Measurements from ENCODE around the gene RAB10. TPM values are rescaled to one million over a fixed set of nuclear protein-coding genes. Genes with fewer than 3 reads are reported as not detected.

The RAB10 gene
- total RNA-seq, 2 donors from 2014 or later: 115 to 121 TPM

DNA sequence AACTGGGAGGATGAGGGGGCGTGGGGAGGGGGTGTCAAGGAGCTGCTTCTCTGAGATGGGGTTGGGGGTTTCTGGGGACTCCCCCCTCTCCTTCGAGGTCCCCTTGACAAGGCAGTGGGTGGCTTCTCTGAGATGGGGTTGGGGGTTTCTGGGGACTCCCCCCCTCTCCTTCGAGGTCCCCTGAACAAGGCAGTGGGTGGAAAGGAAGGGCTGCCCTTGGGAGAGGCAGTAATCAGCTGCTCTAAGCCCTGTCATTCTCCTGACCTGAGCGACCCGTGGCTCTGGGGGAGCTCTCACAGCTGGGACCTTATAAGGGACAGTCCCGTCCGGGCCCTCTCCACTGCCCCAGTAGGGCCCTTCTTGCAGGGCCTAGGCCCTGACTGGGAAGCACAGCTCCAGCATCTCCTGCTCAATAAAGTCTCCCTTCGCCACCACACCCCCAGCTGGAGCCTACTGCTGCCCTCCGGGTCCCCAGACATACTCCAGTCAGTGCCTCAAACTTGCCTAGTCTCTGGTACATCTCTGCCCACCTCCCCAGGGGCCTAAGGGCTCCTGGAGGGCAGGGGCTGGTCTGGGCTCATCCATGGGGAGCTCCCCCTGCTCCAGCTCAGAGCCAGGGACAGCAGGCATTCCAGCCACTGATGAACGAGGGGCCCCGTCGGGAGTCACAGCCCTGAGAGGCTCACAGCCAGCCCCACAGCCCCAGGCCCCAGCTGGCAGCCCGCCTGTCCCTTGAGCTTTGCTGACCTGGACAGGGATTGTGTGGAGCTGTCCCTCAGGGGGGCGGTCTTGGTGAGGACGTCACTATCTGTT is 141.8 kb downstream of the RAB10 start:
- Mint-ChIP-seq H3K27ac (no peak overlapping the region), H3K4me3 (no peak overlapping the region), H3K4me1 (peaks cover 9% of the 10 kb centered on the region), H3K27me3 (ENCODE audit: insufficient read depth) (peaks cover 52% of the 10 kb centered on the region), H3K9me3 (peaks cover 2% of the 10 kb centered on the region), H3K36me3 (ENCODE audit: low read depth) (no peaks in the 10 kb centered on the region)
- Histone ChIP-seq H3K27me3 (ENCODE audit: control insufficient read depth, insufficient read depth, low read length, poor library complexity, severe bottlenecking) (peaks cover 23% of the 10 kb centered on the region), H3K9me3 (ENCODE audit: control insufficient read depth, low read length) (no peaks in the 10 kb centered on the region), H3K27ac (ENCODE audit: low read depth, low read length) (peak overlapping the region; percentile 78), H3K36me3 (ENCODE audit: control insufficient read depth, insufficient read depth, low read length) (no peaks in the 10 kb centered on the region), H3K4me3 (ENCODE audit: low read length) (no peak overlapping the region), H3K9ac (ENCODE audit: extremely low read depth, low read length, poor library complexity, severe bottlenecking) (no peak overlapping the region), H3K4me1 (ENCODE audit: control insufficient read depth, insufficient read depth, low read length) (no peaks in the 10 kb centered on the region)
- TF ChIP-seq, protein P1, sequence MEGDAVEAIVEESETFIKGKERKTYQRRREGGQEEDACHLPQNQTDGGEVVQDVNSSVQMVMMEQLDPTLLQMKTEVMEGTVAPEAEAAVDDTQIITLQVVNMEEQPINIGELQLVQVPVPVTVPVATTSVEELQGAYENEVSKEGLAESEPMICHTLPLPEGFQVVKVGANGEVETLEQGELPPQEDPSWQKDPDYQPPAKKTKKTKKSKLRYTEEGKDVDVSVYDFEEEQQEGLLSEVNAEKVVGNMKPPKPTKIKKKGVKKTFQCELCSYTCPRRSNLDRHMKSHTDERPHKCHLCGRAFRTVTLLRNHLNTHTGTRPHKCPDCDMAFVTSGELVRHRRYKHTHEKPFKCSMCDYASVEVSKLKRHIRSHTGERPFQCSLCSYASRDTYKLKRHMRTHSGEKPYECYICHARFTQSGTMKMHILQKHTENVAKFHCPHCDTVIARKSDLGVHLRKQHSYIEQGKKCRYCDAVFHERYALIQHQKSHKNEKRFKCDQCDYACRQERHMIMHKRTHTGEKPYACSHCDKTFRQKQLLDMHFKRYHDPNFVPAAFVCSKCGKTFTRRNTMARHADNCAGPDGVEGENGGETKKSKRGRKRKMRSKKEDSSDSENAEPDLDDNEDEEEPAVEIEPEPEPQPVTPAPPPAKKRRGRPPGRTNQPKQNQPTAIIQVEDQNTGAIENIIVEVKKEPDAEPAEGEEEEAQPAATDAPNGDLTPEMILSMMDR (conservative IDR thresholded peaks at IDR 0.05): no peak
- peak; percentile 56 for DNase-seq
- WGBS, 2 experiments (ENCODE audit: insufficient coverage in 1 of 2, insufficient read length in 1 of 2): 80 to 97% methylated on average over 6 to 14 of the region's 15 CpGs

DNA sequence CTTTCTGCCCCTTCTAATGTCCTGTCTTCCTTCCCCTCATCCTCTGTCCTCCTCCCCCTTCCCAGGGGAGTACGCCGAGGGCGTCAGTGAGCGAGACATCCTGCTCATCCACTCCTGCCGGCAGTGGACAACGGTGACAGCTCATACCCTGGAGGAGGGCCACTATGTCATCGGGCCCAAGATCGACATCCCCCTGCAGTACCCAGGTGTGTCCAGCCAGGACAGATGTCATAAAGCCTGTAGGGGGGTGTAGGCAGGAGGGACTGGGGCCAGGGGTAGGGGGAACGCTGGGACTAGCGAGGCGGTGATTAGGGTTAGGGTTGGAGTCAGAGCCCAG is 142.4 kb downstream of the RAB10 start:
- Histone ChIP-seq H3K27ac (ENCODE audit: low read depth, low read length) (peak overlapping the region; percentile 78), H3K36me3 (ENCODE audit: control insufficient read depth, insufficient read depth, low read length) (no peaks in the 10 kb centered on the region), H3K9ac (ENCODE audit: extremely low read depth, low read length, poor library complexity, severe bottlenecking) (no peak overlapping the region), H3K4me1 (ENCODE audit: control insufficient read depth, insufficient read depth, low read length) (no peaks in the 10 kb centered on the region), H3K9me3 (ENCODE audit: control insufficient read depth, low read length) (no peaks in the 10 kb centered on the region), H3K4me3 (ENCODE audit: low read length) (no peak overlapping the region), H3K27me3 (ENCODE audit: control insufficient read depth, insufficient read depth, low read length, poor library complexity, severe bottlenecking) (peaks cover 23% of the 10 kb centered on the region)
- H3K27ac Mint-ChIP-seq: no peak overlapping the region
- H3K4me3 Mint-ChIP-seq: no peak overlapping the region
- H3K36me3 Mint-ChIP-seq (ENCODE audit: low read depth): no peaks in the 10 kb centered on the region
- DNase-seq: no peak
- TF ChIP-seq, protein P1 (conservative IDR thresholded peaks at IDR 0.05): no peak
- peaks cover 9% of the 10 kb centered on the region for H3K4me1 Mint-ChIP-seq
- peaks cover 2% of the 10 kb centered on the region for H3K9me3 Mint-ChIP-seq
- H3K27me3 Mint-ChIP-seq (ENCODE audit: insufficient read depth): peaks cover 52% of the 10 kb centered on the region
- WGBS, 2 experiments (ENCODE audit: insufficient coverage in 1 of 2, insufficient read length in 1 of 2): 65 to 86% methylated on average over 5 to 11 of the region's 11 CpGs

DNA sequence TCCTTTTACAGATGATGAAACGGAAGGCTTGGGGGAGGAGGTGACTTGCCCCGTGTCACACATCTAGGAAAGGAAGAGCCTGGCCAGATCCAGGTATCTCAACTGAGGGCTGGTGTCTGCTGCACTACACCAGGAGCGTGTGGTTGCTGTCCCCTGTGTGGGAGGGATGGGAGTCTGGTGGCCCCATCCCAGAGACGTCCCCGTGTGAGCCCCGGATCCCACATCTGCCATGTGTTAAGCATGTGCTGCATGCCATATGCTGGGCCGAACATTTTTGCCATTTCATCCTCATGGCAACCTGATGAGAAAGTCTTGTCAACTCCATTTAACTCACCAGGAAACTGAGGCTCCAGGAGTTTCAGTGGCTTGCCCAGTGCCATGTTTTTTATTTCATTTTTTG is 143.2 kb downstream of the RAB10 start:
- no peaks in the 10 kb centered on the region for H3K36me3 ChIP-seq (ENCODE audit: control insufficient read depth, insufficient read depth, low read length)
- TF ChIP-seq, protein P1 (conservative IDR thresholded peaks at IDR 0.05): no peak
- no peak overlapping the region for H3K27ac Mint-ChIP-seq
- no peak overlapping the region for H3K4me3 Mint-ChIP-seq
- 93 to 96% methylated on average over 6 to 7 of the region's 7 CpGs for WGBS, 2 experiments (ENCODE audit: insufficient coverage in 1 of 2, insufficient read length in 1 of 2)
- no peaks in the 10 kb centered on the region for H3K9me3 Mint-ChIP-seq
- no peaks in the 10 kb centered on the region for H3K9me3 ChIP-seq (ENCODE audit: control insufficient read depth, low read length)
- H3K27me3 Mint-ChIP-seq (ENCODE audit: insufficient read depth): peaks cover 51% of the 10 kb centered on the region
- peak; percentile 39 for DNase-seq
- H3K4me1 Mint-ChIP-seq: peaks cover 9% of the 10 kb centered on the region
- no peak overlapping the region for H3K9ac ChIP-seq (ENCODE audit: extremely low read depth, low read length, poor library complexity, severe bottlenecking)
- no peaks in the 10 kb centered on the region for H3K36me3 Mint-ChIP-seq (ENCODE audit: low read depth)
- H3K27ac ChIP-seq (ENCODE audit: low read depth, low read length): no peak overlapping the region
- peaks cover 21% of the 10 kb centered on the region for H3K27me3 ChIP-seq (ENCODE audit: control insufficient read depth, insufficient read depth, low read length, poor library complexity, severe bottlenecking)
- no peak overlapping the region for H3K4me3 ChIP-seq (ENCODE audit: low read length)
- H3K4me1 ChIP-seq (ENCODE audit: control insufficient read depth, insufficient read depth, low read length): no peaks in the 10 kb centered on the region
